H1 (cell line): ENCODE measurements around the gene COL20A1. TPM values are rescaled to one million over a fixed set of nuclear protein-coding genes. Genes with fewer than 3 reads are reported as not detected.
A peak's percentile ranks its signal among the peaks of the same experiment; 100 is the strongest.

Source experiments
- CTCF ChIA-PET: fragments of 300-600 bp; sonication (Branson Sonifier 250); formaldehyde crosslinking; loops from one replicate; lab custom pipeline; 2021; ENCODE audit not compliant: partially characterized antibody; lab: Charles Lee
- POLR2A ChIA-PET: fragments of 300-600 bp; sonication (Branson Sonifier 250); formaldehyde crosslinking; loops from one replicate; lab custom pipeline; 2021; ENCODE audit warnings: inconsistent platforms; ENCODE audit not compliant: partially characterized antibody; lab: Charles Lee
- DNase-seq, 2 experiments: peaks; one replicate each; pipeline versions ENCODE4 v3.0.0 to v3.0.0-alpha.2; 2010 to 2022; ENCODE audit warnings: low spot score in 2 of 2, low read depth in 1 of 2, mixed read lengths in 1 of 2
- FAIRE-seq: peaks from 2 replicates; lab custom pipeline; 2011; peaks lifted over from hg19 to GRCh38; lab: Jason Lieb, UNC
- H2AFZ ChIP-seq: 2 replicates; pipeline ENCODE4 v1.8.1; 2012; ENCODE audit warnings: low read length, inconsistent platforms
- H2AK5ac ChIP-seq: 2 replicates; pipeline ENCODE4 v1.6.1; 2013; ENCODE audit warnings: low read depth, low read length
- H2BK120ac ChIP-seq: replicated peaks from 2 replicates; pipeline ENCODE3; 2013; ENCODE audit warnings: low read depth, low read length, inconsistent platforms
- H2BK12ac ChIP-seq: 2 replicates; pipeline ENCODE4 v1.6.1; 2013; ENCODE audit warnings: low read depth, low read length
- H2BK15ac ChIP-seq: 2 replicates; pipeline ENCODE4 v1.6.1; 2013; ENCODE audit warnings: low read length
- H2BK20ac ChIP-seq: 2 replicates; pipeline ENCODE4 v1.6.1; 2013; ENCODE audit warnings: low read length
- H2BK5ac ChIP-seq: 2 replicates; pipeline ENCODE4 v1.6.1; 2013; ENCODE audit warnings: low read depth, low read length
- H3K14ac ChIP-seq: 2 replicates; pipeline ENCODE4 v1.6.1; 2013; ENCODE audit warnings: inconsistent platforms; ENCODE audit not compliant: insufficient read length
- H3K18ac ChIP-seq: 2 replicates; pipeline ENCODE4 v1.6.1; 2013; ENCODE audit warnings: low read length; ENCODE audit errors: extremely low read depth
- H3K23ac ChIP-seq: 2 replicates; pipeline ENCODE4 v1.6.1; 2013; ENCODE audit warnings: inconsistent platforms; ENCODE audit not compliant: insufficient read length
- H3K23me2 ChIP-seq: 2 replicates; pipeline ENCODE4 v1.6.1; 2013; ENCODE audit warnings: low read depth, low read length
- H3K27ac ChIP-seq: 2 replicates; pipeline ENCODE4 v1.6.1; 2011; ENCODE audit warnings: low read depth, low read length, inconsistent platforms
- H3K27me3 ChIP-seq, 4 experiments: replicated peaks in 1 of 4; 1 replicate in 1 of 4; 2 replicates in 3 of 4; pipeline versions ENCODE4 v1.6.1 to v1.8.1; 2011 to 2013; ENCODE audit warnings: low read length in 3 of 4, mild to moderate bottlenecking in 3 of 4, inconsistent platforms in 2 of 4, mixed read lengths in 2 of 4, moderate library complexity in 1 of 4; ENCODE audit not compliant: control insufficient read depth in 3 of 4, insufficient read depth in 3 of 4; ENCODE audit errors: extremely low read depth in 1 of 4
- H3K36me3 ChIP-seq, 4 experiments: 2 replicates each; pipeline versions ENCODE4 v1.6.1 to v1.8.1; 2011 to 2013; ENCODE audit warnings: mild to moderate bottlenecking in 4 of 4, low read length in 3 of 4, moderate library complexity in 2 of 4, control low read depth in 1 of 4, inconsistent platforms in 1 of 4; ENCODE audit not compliant: insufficient read depth in 4 of 4, control insufficient read depth in 2 of 4
- H3K4ac ChIP-seq: replicated peaks from 2 replicates; pipeline ENCODE3; 2013; ENCODE audit warnings: low read length, low read depth, mixed read lengths, inconsistent platforms; ENCODE audit not compliant: insufficient read length
- H3K4me1 ChIP-seq, 4 experiments: replicated peaks in 1 of 4; 1 replicate in 1 of 4; 2 replicates in 3 of 4; pipeline versions ENCODE4 v1.6.1 to v1.8.1; 2011 to 2013; ENCODE audit warnings: low read length in 3 of 4, inconsistent platforms in 2 of 4, mixed read lengths in 1 of 4; ENCODE audit not compliant: insufficient read depth in 4 of 4, control insufficient read depth in 3 of 4
- H3K4me2 ChIP-seq, 2 experiments: 2 replicates each; pipeline versions ENCODE4 v1.6.1 to v1.8.1; 2011 to 2013; ENCODE audit warnings: low read depth in 2 of 2, low read length in 2 of 2, control low read depth in 1 of 2, inconsistent platforms in 1 of 2, mild to moderate bottlenecking in 1 of 2; ENCODE audit not compliant: insufficient read depth in 1 of 2
- H3K4me3 ChIP-seq, 4 experiments: fragments of 200-600, 300-600 bp in 1 of 4; sonication (generic), shearing (Covaris generic), sonication (Bioruptor Twin) in 1 of 4; 2 replicates each; pipeline versions ENCODE4 v1.5.1 to v1.8.1; 2011 to 2016; ENCODE audit warnings: low read length in 4 of 4, low read depth in 3 of 4, control low read depth in 2 of 4, inconsistent platforms in 2 of 4, mild to moderate bottlenecking in 2 of 4, mixed read lengths in 1 of 4, moderate library complexity in 1 of 4; ENCODE audit not compliant: insufficient read depth in 2 of 4; ENCODE audit errors: extremely low read depth in 1 of 4
- H3K56ac ChIP-seq: replicated peaks from 2 replicates; pipeline ENCODE3; 2013; ENCODE audit warnings: low read depth, mild to moderate bottlenecking, mixed read lengths, low read length, inconsistent platforms; ENCODE audit not compliant: insufficient read length
- H3K79me1 ChIP-seq: 2 replicates; pipeline ENCODE4 v1.6.1; 2013; ENCODE audit warnings: low read depth, low read length, control low read depth
- H3K79me2 ChIP-seq, 2 experiments: 2 replicates each; pipeline versions ENCODE4 v1.6.1 to v1.8.1; 2012 to 2013; ENCODE audit warnings: low read length in 2 of 2, mild to moderate bottlenecking in 2 of 2, inconsistent platforms in 1 of 2; ENCODE audit not compliant: insufficient read depth in 2 of 2, control insufficient read depth in 1 of 2
- H3K9ac ChIP-seq, 4 experiments: replicated peaks in 1 of 4; 1 replicate in 1 of 4; 2 replicates in 3 of 4; pipeline versions ENCODE4 v1.6.1 to v1.8.1; 2011 to 2013; ENCODE audit warnings: low read depth in 3 of 4, low read length in 3 of 4, control low read depth in 2 of 4, mild to moderate bottlenecking in 2 of 4, moderate library complexity in 2 of 4, inconsistent platforms in 1 of 4; ENCODE audit errors: extremely low read depth in 1 of 4
- H3K9me3 ChIP-seq, 2 experiments: 2 replicates each; pipeline versions ENCODE4 v1.6.1 to v1.8.1; 2012 to 2013; ENCODE audit warnings: mild to moderate bottlenecking in 2 of 2, moderate library complexity in 2 of 2, control low read depth in 1 of 2, inconsistent platforms in 1 of 2, low read depth in 1 of 2, low read length in 1 of 2, mixed read lengths in 1 of 2; ENCODE audit not compliant: insufficient read depth in 2 of 2
- H4K20me1 ChIP-seq, 2 experiments: replicated peaks in 1 of 2; 2 replicates each; pipeline versions ENCODE3 to v1.8.1; 2011 to 2013; ENCODE audit warnings: inconsistent platforms in 2 of 2, low read length in 2 of 2, mild to moderate bottlenecking in 1 of 2; ENCODE audit not compliant: insufficient read depth in 2 of 2, control insufficient read depth in 1 of 2
- H4K5ac ChIP-seq: 2 replicates; pipeline ENCODE4 v1.6.1; 2013; ENCODE audit warnings: low read length, low read depth, mixed read lengths, inconsistent platforms; ENCODE audit not compliant: insufficient read length
- H4K8ac ChIP-seq: 2 replicates; pipeline ENCODE4 v1.8.0; 2013; ENCODE audit warnings: mild to moderate bottlenecking, moderate library complexity, low read length, inconsistent platforms; ENCODE audit not compliant: insufficient read depth; ENCODE audit errors: extremely low read depth
- H4K91ac ChIP-seq: replicated peaks from 2 replicates; pipeline ENCODE3; 2013; ENCODE audit warnings: low read length, mixed read lengths, inconsistent platforms; ENCODE audit not compliant: insufficient read length
- KDM1A ChIP-seq: fragments of 200-600, 300-600 bp; sonication (generic); IDR thresholded peaks from 2 replicates; pipeline ENCODE4 v1.7.1; 2016; ENCODE audit warnings: mild to moderate bottlenecking, low read length, borderline replicate concordance
- MAX ChIP-seq: IDR thresholded peaks from 2 replicates; pipeline ENCODE4 v1.6.1; 2012; ENCODE audit warnings: inconsistent platforms
- RXRA ChIP-seq: IDR thresholded peaks from 2 replicates; pipeline ENCODE4 v1.6.1; 2011; ENCODE audit warnings: low read depth, mild to moderate bottlenecking, low read length, moderate library complexity; ENCODE audit not compliant: insufficient read depth
- SP4 ChIP-seq: IDR thresholded peaks from 2 replicates; pipeline ENCODE4 v1.6.1; 2012; ENCODE audit warnings: low read length, inconsistent platforms
- TEAD4 ChIP-seq: IDR thresholded peaks from 2 replicates; pipeline ENCODE4 v1.6.1; 2012; ENCODE audit warnings: low read depth, low read length, inconsistent platforms, mixed read lengths
- WGBS, 2 experiments: shearing (Covaris generic) in 1 of 2; methylation state at CpG; one replicate each; pipeline versions ENCODE4 v1.1.6 to v1.1.7; 2013 to 2015; ENCODE audit warnings: low lambda C conversion rate in 2 of 2, mixed read lengths in 2 of 2, inconsistent platforms in 1 of 2, low coverage in 1 of 2, missing lambda C conversion rate in 1 of 2; ENCODE audit not compliant: insufficient replicate concordance in 2 of 2, insufficient coverage in 1 of 2, insufficient read length in 1 of 2; ENCODE audit errors: extremely low coverage in 1 of 2, missing lambda C conversion rate in 1 of 2; 5-methylcytosine and 5-hydroxymethylcytosine counted together
- polyA plus RNA-seq, 7 experiments: library from polyadenylated mRNA; depleted of rRNA in 3 of 7; stranded (reverse) in 5 of 7; unstranded in 2 of 7; fragments of >200 nt in 5 of 7; fragments of 200-250 nt in 2 of 7; gene quantifications; 1 replicate in 5 of 7; 2 replicates in 1 of 7; 4 replicates in 1 of 7; pipeline versions ENCODE4 v1.2.1 to v1.2.3, GENCODE V29; 2011 to 2013; ENCODE audit warnings: missing spikeins in 2 of 7, mixed read lengths in 2 of 7
- total RNA-seq: library from RNA; stranded (reverse); fragmentation: NEBNext Ultra II Directional; extraction: Animal tissue kit (Norgen Biotek cat#: 25700); gene quantifications from 2 replicates; pipeline ENCODE4 v1.2.1, GENCODE V29; 2021

The COL20A1 gene
- total and polyA plus RNA-seq, 2 of the 8 experiments (the other 6 are each of a cell fraction or from before 2014, with no cell fraction given) = 0.19 to 0.21 TPM

GRCh38 chr20:63297371-63297781, 4.4 kb downstream of the COL20A1 start:
- H3K27me3 ChIP-seq = peaks cover 0 to 9% (median 4%) of the 10 kb centered on the region in 4 experiments; a peak in 3 of 7 replicates
- no peaks in the 10 kb centered on the region for H3K9me3 ChIP-seq
- POLR2A ChIA-PET = interaction anchor here (0.6 to 2.8 kb wide), 5 partner anchors 44 to 73 kb away, joined by 3 to 7 read pairs (median 3); partner anchors contain the start of gene NKAIN4

More at GRCh38 chr20:63297371-63297781, 4.4 kb downstream of the COL20A1 start:
- no peaks in the 10 kb centered on the region for H3K79me2 ChIP-seq
- TF ChIP-seq TEAD4 (no peak), RXRA (no peak), KDM1A (no peak), MAX (no peak), SP4 (no peak)
- DNase-seq (no peak), FAIRE-seq (no peak)
- H4K8ac ChIP-seq = no peak overlapping the region; the same call in 1 of the 2 replicates
- peaks cover 0 to 24% (median 20%) of the 10 kb centered on the region in 4 experiments; a peak in 6 of 7 replicates for H3K4me1 ChIP-seq
- peak overlapping the region; percentile 53 for H3K4ac ChIP-seq
- H3K18ac ChIP-seq = peak overlapping the region; percentile 48; the same call in 1 of the 2 replicates
- no peak overlapping the region for H4K91ac ChIP-seq
- H2BK5ac ChIP-seq = no peak overlapping the region
- peaks cover 3% of the 10 kb centered on the region; the same call in 1 of the 2 replicates for H3K23me2 ChIP-seq
- no peak overlapping the region for H3K4me2 ChIP-seq
- H3K56ac ChIP-seq = no peak overlapping the region
- CTCF ChIA-PET = interaction anchor here (0.7 to 9.9 kb wide), 7 partner anchors 12 to 654 kb away, joined by 3 to 81 read pairs (median 9); no protein-coding TSS in a partner anchor
- H2BK15ac ChIP-seq = 0 out of 2 replicates have a peak overlapping the region, but pooled peaks have one; percentile 61
- no peak overlapping the region for H4K5ac ChIP-seq
- H2BK20ac ChIP-seq = no peak overlapping the region
- H3K14ac ChIP-seq = no peak overlapping the region
- H4K20me1 ChIP-seq = no peaks in the 10 kb centered on the region
- no peak overlapping the region for H3K4me3 ChIP-seq
- 94% methylated on average over 11 of the region's 11 CpGs; no CpG with 5 or more reads in 1 of the 2 experiments for WGBS, 2 experiments
- H2AK5ac ChIP-seq = 0 out of 2 replicates have a peak overlapping the region, but pooled peaks have one; percentile 53
- no peak overlapping the region for H3K23ac ChIP-seq
- no peak overlapping the region for H2AFZ ChIP-seq
- H2BK120ac ChIP-seq = no peak overlapping the region
- no peak overlapping the region for H2BK12ac ChIP-seq
- H3K36me3 ChIP-seq = no peaks in the 10 kb centered on the region
- H3K9ac ChIP-seq = no peak overlapping the region
- no peaks in the 10 kb centered on the region for H3K79me1 ChIP-seq
- no peak overlapping the region for H3K27ac ChIP-seq
